CD4-positive, alpha-beta T cell treated with Interleukin-6 for 4 hours (primary cell): ENCODE data around the gene ARMC2.
A peak's percentile ranks its signal among the peaks of the same experiment; 100 is the strongest.
"Not testable (repeated sequence)": the region's sequence is repeated elsewhere in the genome, so short reads cannot be mapped to it uniquely, and the experiment has no call there.

Experiments used
- DNase-seq: peaks from one replicate; pipeline ENCODE4 v3.0.0-alpha.2; 2020; ENCODE audit warnings: mixed read lengths

The ARMC2 gene

DNA sequence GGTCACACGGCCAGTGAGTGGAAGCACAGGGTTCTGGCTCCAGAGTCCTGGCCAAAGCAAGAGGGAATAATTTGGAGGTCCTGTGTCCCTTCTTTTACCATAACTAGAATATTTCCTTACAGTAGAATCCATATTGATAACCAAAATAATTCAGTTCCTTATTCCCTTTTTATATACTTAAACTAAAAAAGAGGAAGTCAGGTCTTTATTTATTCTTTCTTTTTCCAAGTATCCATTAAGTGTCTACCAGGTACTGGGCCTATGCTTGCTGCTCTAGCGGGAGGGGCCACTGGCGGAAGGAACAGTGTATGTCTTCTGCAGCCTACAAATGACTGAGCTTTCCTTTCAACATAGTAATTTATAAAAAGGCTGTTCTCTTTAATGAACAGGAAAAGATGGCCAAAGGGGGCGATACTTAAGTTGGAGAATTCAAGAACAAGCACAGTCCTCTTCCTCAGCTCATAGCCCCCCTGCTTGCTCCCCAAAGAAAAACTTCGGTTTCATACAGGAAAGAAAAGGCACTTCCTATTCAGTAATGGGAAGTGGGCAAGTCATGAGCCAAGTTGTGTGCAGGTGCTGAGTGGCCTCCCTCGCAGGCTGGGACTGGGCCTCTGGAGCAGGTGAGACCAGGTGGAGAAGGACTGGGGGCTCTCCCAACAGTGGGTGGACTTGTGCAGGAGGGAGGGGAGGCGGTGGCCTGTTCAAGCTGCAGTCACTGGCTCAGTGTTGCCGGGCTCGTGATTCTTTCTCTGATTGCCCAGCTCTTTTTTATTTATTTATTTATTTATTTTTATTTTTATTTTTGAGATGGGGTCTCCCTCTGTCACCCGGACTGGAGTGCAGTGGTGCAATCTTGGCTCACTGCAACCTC lies 110.9 kb downstream of the ARMC2 start:
- no peak for DNase-seq

DNA sequence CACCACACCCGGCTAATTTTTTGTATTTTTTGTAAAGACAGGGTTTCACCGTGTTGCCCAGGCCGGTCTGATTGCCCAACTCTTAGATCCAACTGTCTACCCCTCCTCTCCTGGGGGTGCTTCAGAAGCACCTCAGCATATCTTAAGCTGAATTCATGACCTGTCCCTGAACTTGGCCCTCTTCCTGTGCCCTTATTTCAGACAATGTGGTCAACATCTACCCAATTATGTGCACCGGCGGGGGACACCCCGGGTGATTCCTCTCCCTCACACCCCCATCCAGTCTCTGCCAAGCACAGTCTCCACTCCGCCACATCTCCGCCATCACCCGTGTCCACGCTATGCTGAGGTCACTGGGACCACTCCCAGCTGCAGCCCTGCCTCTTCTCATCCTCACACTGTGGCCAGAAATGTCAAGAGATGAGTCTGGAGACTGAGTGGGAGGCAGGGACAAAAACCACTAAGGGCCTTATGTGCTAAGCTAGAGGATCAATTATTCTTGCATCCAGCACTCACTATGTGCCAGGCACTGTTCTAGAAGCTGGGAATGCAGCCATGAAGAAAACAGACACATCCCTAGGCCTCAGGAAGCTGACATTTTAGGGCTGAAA lies 111.9 kb downstream of the ARMC2 start:
- DNase-seq, result no peak

- DNase-seq, result no peak
Observed at GRCh38 chr6:108960601-108961000, 112.4 kb downstream of the ARMC2 start.

GRCh38 chr6:108961077-108961476 lies 112.9 kb downstream of the ARMC2 start:
- DNase-seq, result no peak

- no peak for DNase-seq
Observed at GRCh38 chr6:108961985-108962384, 113.8 kb downstream of the ARMC2 start.

GRCh38 chr6:108966251-108966650 lies 118.0 kb downstream of the ARMC2 start:
- DNase-seq, result no peak

DNA sequence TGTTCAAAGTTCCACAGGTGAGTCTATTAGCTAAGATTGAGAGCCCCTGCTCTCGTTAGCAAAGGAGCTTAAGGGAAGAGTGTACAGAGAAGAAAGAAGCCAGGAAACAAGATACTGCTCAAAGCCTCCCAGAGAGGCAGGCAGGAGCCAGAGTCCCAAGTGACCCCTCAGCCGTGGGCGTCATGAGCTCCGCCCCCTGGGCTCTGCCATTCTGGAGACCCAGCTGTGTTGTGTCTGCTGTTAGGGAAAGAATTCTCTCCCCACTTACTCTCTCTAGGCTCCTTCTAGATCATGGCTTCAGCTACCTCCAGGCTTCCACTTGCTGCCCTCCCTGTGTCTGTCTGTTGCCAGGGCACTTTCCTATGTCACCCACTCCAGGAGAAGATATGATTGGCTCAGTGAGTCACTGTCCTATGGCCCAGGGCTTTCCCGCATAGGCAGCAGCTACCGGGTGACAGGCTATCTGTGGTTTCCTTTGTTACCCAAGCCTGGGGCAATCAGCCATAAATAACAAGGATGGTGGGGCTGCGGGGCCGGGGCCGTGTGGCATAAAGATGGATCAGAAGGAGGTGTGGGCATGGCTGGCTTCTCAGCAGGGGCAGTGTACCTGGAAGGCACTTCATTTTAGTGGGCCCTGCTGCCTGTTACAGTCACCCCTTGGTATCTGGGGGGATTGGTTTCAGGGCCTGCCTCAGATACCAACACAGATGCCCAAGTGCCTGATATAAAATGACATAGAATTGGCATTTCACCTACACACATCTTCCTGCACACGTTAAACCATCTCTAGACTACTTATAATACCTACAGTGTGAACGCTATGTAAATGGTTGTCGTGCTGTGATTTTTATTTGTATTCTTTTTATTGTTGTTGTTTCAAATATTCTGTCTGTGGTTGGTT lies 118.9 kb downstream of the ARMC2 start:
- peak; percentile 15 for DNase-seq

- DNase-seq, result no peak
Observed at GRCh38 chr6:108968325-108969316, 120.4 kb downstream of the ARMC2 start.

DNA sequence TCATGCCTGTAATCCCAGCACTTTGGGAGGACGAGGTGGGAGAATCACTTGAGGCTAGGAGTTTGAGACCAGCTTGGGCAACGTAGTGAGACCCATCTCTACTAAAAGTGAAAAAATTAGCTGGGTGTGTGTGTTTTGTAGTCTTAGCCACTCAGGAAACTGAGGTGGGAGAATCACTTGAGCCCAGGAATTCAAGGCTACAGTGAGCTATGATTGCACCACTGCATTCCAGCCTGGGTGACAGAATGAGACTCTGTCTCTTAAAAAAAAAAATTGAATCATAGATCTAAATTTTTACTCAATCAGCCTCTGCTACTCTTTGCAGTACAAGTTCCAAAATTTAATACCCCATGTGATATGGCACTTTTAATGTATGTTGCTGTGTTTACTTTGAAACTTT lies 121.6 kb downstream of the ARMC2 start:
- DNase-seq, result no peak

GRCh38 chr6:108974201-108974600 lies 126.0 kb downstream of the ARMC2 start:
- DNase-seq, result no peak

- not testable (repeated sequence) for DNase-seq
Observed at GRCh38 chr6:108978638-108979037, 130.4 kb downstream of the ARMC2 start.

DNA sequence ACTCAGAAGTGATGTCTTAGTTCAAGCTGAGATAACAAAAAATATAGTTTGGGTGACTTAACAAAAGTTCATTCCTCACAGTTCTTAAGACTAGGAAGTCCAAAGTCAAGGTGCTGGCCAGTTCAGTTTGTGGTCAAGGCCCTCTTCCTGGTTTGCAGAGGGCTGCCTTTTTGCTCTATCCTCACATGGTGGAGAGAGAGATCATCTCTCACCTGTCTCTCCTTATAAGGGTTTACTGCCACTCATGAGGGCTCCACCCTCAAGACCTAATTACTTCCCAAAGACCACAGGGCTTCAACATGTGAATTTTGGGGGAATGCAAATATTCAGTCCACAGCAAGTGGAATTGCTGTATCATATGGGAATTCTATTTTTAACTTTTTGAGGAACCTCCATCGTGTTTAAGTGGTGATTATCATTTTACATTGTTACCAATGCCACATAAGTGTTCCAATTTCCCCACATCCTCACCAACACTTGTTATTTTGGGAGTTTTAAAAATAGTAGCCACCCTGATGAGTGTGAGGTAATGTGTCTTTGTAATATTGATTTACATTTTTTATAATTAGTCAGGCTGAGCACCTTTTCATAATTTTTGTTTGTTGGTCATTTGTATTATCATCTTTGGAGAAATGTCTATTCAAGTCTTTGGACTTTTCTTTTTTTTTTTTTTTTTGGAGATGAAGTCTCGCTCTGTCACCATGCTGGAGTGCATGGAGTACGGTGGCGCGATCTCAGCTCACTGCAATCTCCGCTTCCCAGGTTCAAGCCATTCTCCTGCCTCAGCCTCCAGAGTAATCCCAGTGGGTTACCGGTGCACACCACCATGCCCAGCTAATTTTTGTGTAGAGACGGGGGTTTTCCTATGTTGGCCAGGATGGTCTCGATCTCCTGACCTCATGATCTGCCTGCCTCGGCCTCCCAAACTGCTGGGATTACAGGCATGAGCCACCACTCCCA lies 134.2 kb downstream of the ARMC2 start:
- no peak for DNase-seq

GRCh38 chr6:108983151-108983550 lies 134.9 kb downstream of the ARMC2 start:
- no peak for DNase-seq

DNA sequence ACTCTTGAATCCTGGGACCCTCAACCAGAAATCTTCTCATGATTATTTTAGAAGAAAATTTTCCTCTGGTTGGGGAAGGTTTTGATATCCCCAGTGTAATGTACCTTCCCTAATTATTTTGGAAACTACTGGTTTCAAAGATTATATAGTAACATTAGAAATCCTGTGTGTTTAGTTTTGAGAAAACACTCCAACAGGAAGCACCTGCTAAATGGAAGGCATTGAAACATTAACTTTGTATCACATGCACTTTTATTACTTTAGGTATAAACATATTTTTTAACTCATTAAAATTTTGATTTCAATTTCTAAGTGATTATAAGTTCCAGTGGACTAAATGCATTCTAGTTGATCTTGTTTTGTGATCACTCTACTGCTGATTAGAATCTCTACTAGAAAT lies 137.1 kb downstream of the ARMC2 start:
- no peak for DNase-seq

DNA sequence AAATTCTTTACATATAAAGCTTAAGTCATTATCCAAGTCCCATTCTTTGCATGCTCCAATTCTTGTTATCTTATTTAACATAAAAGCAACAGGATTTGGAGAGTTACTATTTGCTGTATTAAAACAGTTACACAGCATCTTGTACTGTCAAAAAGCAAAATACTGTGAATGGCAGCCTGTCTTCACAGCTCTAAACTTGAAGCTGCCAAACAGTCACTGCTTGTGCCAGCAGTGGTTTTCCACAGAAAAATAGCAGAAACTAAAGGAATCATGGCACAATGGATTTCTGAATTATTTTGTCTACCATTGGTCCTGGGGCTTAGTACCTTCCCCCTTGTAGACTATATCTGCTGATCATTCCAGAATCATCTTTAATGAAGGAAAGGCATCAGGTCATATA lies 138.9 kb downstream of the ARMC2 start:
- DNase-seq, result no peak

GRCh38 chr6:108988296-108988695 lies 140.1 kb downstream of the ARMC2 start:
- DNase-seq, result no peak

DNA sequence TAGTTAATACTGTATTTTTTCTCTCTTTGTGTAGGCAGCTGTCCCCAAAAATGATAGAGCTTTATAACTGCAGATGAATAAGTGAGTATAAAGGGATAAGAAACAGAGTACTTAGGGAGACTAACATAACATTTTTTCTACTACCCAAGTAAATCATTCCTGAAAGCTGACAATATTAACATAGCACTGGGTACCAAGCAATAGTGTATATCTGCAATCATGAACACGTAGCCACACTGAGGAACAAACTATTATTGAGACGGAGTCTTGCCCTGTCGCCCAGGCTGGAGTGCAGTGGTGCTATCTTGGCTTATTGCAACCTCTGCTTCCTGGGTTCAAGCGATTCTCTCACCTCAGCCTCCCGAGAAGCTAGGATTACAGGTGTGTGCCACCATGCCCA lies 140.5 kb downstream of the ARMC2 start:
- no peak for DNase-seq

GRCh38 chr6:108989700-108990099 lies 141.5 kb downstream of the ARMC2 start:
- no peak for DNase-seq

- no peak for DNase-seq
Observed at GRCh38 chr6:108993876-108994275, 145.7 kb downstream of the ARMC2 start.

- DNase-seq, result no peak
Observed at GRCh38 chr6:108995296-108995695, 147.1 kb downstream of the ARMC2 start.

GRCh38 chr6:108996208-108996607 lies 148.0 kb downstream of the ARMC2 start:
- DNase-seq, result no peak
